ENCODE results near the gene MON2.

Gene MON2

DNA sequence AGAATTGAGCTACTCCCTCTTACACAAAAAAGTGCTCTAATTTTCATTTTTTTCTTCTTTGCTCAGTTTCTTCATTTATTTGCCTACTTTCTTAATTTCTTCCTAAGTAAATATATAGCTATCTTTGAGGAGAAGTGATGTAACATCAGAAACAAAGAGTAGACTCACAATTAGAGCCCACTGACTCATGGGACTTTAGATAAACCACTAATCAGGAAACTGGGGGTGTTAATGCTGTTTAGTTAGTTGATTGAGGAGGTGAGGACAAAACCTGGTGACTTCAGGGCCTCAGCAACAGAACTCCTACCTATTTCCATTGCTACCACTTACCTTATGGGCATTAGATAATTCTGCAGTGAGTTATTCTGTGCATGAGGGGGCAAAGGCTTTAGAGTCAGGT is 151.7 kb downstream of the MON2 start:
- no peak for DNase-seq

DNA sequence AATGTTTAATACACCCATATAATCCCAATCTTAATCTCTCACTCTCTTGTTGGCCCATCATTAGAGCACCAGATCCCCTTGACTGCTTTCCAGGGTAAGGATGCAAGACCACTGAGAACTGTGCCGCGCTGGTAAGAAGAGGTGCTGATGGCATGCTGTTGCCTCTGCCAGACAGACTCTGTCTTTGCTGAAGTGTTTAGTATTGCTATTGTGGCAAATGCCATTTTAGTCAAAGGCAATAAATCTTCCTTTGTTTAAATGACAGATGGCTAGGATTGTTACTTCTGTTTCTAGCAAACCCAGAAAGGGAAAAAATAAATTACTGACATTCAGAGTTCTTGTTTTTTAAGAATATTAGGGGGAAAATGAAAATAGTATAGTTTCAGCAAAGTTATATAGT is 152.3 kb downstream of the MON2 start:
- DNase-seq: no peak

DNA sequence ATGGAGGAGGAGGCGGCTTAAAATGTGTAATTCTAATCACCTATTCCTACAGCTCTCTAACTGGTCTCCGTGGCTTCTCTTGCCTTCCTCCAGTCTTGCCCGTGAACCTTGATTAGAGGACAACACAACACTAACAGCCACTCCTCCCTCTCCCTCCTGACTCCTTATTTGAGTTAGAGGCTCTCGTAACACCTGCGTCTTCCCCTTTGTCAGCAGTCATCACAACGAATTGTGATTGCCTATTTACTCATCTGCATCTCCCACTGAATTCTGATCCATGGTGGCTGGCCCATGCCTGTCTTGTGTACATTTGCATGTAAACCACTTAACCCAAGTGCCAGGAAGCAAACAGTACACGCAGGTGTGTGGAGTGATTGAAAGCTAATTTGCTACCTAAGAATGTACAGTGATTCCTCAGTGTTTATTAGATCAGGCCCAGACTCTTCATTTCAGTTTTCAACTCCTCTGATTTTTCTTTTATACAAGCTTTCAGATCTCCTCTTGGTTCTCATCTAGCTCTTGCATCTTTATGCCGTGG is 154.5 kb downstream of the MON2 start:
- DNase-seq: no peak

DNA sequence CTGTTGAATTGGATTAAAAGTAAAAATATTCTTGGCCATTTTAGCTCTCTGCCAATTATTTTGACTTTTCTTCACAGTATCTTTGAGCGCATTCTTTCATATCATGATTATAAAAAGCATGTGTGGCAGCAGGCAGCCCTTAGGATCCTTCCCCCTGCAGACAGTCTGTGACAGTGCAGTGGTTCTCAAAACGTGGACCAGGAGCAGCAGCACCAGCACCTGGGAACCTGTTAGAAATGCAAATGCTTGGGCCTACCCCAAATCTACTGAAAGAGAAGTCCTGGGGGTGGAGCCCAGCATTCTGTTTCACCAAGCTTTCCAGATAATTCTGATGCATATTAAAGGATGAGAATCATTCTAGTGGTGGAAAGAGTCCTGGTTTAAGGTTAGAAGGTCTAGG is 155.6 kb downstream of the MON2 start:
- no peak for DNase-seq

DNA sequence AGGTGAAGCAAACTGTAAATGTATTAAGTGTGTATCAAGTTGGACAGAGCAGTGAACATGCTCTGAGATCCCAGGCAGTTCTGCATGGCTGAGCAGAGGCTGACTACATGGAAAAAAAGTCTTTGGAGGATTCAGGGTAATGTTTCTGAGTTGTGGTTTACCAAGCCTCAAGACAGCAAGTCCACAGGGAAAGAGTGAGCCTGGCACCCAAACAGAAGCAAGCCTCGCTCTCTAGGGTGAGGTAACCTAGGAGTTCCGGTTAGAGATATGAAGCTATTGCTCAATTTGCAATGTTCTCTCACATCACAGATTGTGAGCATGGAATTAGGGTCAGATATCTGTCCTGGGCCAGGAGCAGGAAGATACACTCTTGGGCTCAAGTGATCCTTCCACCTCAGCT is 158.6 kb downstream of the MON2 start:
- DNase-seq: no peak

DNA sequence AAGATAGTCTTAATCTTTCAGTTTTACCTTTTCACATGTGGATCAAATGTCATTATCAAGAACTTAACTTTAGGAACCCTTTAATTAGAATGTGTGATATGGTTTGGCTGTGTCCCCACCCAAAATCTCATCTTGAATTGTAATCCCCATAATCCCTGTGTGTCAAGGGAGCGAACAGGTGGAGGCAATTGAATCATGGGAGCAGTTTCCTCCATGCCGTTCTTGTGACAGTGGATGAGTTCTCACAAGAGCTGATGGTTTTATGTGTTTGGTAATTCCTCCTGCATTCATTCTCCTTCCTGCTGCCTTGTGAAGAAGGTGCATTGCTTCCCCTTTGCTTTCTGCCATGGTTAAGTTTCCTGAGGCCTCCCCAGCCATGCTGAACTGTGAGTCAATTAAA is 160.6 kb downstream of the MON2 start:
- DNase-seq: no peak

DNA sequence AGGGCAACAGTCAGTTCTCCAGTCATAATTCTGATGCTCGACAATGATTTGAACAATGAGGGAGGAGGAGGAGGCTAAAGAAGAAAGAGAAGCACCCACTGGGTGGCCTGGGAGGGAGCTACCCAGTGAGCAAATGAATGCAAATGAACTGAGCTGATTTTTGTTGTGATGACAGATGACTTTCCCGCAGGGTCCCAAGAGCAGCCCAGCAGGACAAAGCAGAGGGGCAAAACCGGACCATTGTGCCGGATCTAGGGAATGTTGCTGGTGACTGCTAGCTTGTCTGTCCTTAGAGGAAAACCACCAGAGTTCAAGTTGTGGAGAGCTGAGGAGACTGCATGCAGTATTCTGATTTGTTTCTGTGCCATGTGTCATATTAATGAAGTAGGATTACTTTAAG is 162.8 kb downstream of the MON2 start:
- DNase-seq: no peak

DNA sequence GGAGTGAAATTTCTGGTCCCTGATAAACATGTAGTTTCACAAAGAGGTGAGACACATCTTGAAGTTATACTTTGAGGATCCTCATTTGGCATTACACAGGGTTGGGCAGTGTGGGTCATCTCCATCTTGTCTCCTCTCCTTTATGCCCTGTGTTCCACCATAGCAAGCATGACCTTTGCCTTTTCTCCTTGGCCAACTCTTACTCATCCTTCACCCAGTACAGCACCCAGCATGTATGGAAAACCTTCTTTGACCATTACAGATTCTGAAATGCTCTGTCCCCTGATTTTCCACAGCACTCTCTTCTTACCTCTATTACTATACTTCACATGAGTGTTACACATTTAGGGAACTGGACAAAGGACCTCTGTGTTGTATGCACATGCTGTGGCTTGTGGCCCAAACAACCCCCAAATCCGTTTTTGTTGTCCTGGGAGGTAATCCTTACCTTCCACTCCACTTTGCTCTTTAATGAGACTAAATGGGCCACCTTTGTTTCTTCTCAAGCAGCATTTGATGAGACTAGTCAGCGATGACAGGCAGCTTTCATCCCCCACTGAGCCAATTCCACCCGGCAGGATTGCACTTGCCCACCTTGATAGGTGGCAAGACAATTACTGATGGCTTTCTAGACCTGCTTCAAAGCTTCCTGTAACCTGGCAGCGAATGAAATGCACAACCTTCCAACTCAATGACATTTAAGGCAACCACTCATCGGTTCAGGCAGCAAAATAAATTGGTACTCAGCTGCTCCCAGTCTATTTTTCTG is 163.5 kb downstream of the MON2 start:
- DNase-seq: no peak

DNA sequence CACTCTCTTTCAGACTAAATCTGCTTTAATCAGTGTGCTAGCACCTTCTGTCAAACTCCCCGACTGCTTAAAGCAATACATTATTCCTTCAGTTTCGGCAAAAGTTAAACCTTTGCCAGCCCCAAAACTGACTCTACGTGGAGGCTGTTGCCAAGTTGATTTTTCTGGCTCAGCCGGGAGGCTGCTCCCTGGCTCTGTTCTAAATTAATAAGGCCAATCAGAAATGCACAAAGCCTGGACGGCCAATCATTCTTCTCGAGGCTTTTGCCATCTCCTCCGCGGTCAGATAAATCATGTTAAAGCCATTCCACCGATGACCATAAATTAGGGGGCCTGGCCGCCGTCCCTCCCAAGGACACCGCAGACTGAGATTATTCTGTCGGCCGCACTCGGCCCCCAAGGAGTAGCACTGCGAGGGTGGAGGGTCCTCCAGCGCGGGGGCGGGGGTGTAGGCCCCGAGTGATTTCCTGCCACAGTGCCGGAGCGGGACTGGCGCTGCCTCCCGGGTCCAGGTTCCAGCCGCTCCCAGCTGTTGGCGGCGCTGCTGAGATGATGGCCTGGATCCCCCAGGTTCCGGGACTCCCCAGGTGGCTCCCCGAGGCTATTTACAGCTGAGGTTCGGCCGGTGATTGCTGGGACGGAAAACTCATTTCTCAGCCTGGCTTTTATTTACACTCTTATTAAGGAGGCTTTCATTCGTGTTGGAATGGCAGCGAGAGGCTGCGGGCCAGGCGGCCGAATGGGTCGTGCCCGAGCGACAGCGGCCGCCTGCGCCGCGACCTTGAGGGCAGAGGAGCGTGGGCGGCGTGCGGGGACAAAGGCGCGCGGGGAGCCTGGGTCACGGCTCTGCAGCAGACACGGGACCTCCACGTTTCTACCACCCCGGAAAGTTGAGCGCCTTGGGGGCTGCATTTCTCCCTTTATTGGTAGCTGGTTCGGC is 165.1 kb downstream of the MON2 start:
- no peak for DNase-seq

DNA sequence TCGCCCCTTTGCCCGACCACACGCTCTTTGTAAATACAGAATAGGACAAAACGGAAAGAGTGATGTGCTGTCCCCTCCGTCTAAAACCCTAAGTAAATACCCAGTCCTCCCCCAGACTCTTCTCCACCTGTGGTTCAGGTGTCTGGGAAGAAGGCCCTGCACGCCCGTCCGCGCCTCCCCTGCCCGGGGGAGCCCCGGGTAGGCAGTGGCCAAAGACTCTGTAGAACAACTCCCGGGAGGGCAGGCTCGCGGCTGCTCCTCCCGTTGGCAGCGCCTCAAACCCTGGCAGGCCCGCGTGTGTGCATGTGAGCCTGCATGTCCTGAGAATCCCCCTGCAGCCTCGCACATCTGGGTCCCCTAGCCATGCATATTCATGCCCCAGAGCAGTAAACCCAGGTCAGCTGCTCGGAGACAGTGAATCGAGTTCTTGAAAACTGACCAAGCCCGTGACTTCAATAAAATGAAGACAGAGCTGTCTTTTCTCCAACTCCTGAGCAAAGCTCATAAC is 165.8 kb downstream of the MON2 start:
- no peak for DNase-seq

DNA sequence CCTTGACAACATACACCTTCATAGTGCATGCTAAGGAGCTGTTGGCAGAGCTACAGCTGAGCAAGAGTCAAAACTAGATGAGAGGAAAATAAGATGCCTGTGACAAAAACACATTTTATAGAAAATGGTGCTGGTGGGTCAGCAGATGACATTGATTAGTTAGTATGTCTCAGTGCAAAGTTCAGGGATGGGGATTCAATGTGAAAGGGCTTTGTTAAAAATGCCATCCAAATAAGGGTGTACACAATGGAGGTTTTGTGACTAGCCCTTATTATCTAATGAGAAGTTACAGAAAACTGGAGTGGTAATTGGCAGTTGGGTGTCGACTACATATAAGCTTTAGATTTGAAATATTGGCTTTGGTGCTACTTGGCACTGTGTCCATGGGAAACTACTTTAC is 169.0 kb downstream of the MON2 start:
- DNase-seq: no peak

DNA sequence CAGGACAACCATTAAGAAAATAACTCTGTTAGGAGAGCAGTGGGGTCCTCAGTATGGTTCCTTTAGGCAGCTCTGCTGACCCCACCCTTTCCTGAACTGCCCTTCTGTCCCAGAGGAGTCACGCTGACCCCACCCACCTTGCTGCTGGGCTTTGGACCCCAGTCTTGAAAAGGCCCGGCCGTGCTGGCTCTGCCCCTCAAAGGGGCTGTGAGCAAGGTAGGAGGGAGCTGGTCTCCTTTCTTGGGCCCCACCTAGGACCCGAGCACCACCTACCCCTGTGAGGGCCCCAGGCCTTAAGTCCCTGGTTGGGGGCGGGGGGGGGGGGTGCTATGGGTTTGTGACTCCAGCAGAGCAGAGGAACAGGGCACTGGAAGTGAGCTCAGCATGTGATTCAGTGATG is 171.1 kb downstream of the MON2 start:
- no peak for DNase-seq

DNA sequence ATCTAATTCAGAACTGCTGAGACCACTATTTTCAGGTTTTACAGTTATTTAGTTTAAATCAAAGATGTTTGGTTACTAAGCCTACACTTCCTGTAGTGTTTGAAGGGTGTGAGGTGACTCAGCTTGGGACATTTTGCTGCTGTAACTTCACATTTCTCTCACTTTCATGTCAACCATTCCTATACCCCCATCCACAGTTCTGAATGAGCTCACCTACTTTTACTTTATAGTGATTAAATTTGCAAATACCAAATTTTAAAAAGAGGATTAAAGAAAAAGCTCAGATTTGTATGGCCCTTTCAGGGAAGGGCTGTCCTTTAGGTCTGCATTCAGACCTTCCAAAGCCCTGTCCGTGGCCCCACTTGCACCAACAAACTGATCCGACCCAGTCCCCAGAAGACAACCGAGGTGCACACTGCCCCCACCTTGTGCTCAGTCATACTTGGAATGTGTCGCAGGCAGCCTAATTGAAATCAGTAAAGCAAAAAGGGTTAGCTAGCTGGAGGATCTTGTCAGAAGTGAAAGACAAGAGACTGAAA is 174.4 kb downstream of the MON2 start:
- peak in 1 of 2 experiments; percentile 49 for DNase-seq

DNA sequence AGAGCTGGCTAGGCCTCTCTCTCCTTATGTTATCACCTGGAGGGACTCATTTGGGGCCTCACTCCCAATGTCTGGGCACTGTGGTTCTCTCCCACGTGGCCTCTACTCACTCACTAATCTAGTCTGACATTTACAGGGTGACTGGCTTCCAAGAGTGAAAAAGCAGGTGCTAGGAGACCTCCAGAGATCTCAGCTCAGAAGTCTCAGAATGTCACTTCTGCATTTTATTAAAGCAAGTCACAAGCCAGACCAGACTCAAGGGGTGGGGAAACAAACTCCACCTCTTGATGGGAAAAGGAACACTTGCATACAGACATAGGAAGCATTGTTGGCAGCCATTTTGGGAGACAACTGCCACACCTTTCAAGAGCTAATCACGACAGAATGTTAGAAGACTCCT is 175.9 kb downstream of the MON2 start:
- no peak for DNase-seq

DNA sequence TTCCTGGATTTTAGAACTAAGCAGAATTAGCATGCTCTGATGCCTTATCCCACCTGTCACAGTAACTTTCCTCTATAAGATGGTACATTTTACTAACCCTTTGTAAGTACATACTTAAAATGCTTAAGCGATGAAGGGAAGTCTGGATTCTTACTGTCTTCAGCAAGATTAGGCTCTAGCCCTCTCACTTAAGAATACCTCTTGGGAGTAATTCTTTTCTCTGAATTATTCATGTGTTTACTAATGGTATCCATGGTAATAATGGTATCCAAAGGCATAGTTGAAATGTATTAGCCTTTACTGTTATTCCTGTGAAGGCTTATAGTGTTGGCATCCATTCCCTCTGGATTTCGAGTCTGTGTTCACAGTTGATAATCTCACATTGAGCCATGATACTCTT is 176.9 kb downstream of the MON2 start:
- DNase-seq: no peak

DNA sequence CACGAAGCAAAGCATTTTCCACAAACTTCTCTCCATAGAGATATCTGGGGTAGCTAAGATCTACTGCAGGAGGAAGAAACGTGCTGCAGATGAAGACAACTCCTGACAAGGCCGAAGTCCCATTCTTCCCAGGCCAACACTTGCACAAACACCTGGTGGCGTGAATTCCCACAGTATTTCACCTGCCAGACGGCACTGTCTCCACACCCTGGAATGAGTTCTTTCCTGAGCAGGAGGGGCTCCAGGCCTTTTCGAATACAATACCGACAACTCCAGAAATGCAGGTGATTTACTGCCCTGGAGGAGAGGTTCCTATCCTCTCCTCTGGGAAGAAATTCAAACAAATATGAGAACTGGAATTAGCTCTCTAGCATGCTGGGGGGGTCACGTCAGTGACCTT is 179.9 kb downstream of the MON2 start:
- DNase-seq: no peak

DNA sequence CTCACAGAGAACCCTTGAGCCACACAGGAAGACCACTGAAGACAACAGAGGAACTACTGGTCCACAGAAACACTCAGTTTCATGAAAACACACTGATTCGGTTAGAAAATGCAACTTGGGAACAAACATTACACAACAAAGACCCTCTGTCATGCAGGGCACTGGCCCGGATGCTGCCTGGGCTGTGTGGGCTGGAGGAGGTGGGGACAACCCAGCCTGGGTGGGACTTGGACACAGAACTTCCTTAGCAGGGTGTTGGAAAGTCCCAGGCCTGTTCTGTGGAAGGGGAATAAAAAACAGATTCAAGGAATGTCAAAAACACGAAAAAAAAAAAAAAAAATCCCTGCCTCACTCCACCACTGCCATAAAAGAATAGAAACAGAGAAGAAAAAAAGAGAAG is 181.0 kb downstream of the MON2 start:
- no peak for DNase-seq

DNA sequence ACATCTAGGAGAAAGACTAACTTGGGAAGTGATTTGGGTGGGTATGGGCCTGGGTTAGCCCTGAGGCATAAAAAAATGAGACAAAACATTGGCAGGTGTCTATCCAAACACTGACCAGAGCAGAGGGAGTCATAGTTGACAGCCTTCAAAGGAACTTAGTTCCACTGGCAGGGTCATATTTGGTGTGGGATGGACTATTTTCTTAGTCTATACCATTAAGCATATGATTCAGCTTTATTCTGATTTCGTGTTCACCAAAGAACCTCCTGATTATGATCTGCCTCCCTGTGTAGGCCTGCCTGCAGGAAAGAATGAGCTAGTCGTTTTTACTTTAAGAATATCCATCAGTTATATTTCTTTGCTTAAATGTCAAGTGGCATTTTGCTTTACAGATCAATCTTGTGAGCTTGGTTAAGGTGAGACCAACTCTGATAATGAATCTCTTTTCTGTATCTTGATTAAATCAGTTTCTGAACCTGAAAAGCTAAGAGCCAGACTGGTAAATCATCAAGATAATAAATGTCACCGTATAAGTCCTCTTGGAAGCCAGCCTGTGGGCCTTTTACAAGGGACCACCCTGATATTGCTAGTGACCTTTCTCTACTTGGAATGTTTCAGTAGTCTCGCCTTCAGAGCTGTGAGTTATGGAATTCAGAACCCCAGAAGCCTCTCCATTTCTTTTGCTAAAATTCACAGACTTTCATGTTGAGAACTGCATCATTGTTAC is 182.9 kb downstream of the MON2 start:
- DNase-seq: no peak
